ENCODE data around the gene C1QTNF9. TPM values are rescaled to one million over a fixed set of nuclear protein-coding genes. Genes with fewer than 3 reads are reported as not detected.

C1QTNF9 gene
- total and polyA plus RNA-seq, 4 donors = 0.10 to 0.25 (median 0.19) TPM; not detected in 1

DNA sequence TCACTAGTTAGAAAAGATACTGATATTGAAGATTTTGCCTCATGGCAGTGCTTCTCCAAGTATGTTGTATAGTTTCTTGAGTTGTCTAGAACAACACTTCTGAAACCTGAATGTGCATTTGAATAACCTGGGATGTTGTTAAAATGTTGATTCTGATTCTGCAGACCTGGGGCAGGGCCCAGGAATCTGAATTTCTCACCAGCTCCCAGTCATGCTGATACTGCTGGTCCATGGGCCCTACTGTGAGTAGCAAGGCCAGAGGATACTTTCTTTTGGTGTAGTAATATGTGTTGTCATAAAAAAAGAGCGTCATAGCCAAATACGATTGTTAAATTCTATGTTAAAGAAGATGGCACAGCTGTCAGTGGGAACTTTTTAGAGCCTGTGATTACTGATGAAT, 41.6 kb upstream of the C1QTNF9 start:
- Histone ChIP-seq H3K4me1 (ENCODE audit: control insufficient read depth in 4 of 4, insufficient read depth in 4 of 4, low read length in 3 of 4) (peaks cover 13 to 51% (median 36%) of the 10 kb centered on the region in 4 donors), H3K27me3 (ENCODE audit: control insufficient read depth in 4 of 4, insufficient read depth in 4 of 4, low read length in 3 of 4) (no peaks in the 10 kb centered on the region), H3K9ac (ENCODE audit: low read depth in 1 of 2, low read length in 2 of 2) (peak overlapping the region in 1 of 2 donors; percentile 64), H3K27ac (ENCODE audit: low read depth in 1 of 2, low read length in 2 of 2) (peak overlapping the region; percentile 64 to 69), H3K9me3 (ENCODE audit: control insufficient read depth in 4 of 4, low read length in 3 of 4) (no peaks in the 10 kb centered on the region), H3K36me3 (ENCODE audit: control insufficient read depth in 4 of 4, insufficient read depth in 3 of 4, low read depth in 1 of 4, low read length in 3 of 4) (peaks cover 0 to 2% (median under 1%) of the 10 kb centered on the region in 4 donors), H3K4me3 (ENCODE audit: low read depth in 1 of 3, low read length in 3 of 3) (no peak overlapping the region)
- TF ChIP-seq HNF4G (IDR thresholded peaks at IDR 0.05) = no peak
- TF ChIP-seq FOXA2 (IDR thresholded peaks at IDR 0.05) = no peak
- TF ChIP-seq HNF4A (conservative IDR thresholded peaks at IDR 0.05) = no peak
- TF ChIP-seq, protein P1, sequence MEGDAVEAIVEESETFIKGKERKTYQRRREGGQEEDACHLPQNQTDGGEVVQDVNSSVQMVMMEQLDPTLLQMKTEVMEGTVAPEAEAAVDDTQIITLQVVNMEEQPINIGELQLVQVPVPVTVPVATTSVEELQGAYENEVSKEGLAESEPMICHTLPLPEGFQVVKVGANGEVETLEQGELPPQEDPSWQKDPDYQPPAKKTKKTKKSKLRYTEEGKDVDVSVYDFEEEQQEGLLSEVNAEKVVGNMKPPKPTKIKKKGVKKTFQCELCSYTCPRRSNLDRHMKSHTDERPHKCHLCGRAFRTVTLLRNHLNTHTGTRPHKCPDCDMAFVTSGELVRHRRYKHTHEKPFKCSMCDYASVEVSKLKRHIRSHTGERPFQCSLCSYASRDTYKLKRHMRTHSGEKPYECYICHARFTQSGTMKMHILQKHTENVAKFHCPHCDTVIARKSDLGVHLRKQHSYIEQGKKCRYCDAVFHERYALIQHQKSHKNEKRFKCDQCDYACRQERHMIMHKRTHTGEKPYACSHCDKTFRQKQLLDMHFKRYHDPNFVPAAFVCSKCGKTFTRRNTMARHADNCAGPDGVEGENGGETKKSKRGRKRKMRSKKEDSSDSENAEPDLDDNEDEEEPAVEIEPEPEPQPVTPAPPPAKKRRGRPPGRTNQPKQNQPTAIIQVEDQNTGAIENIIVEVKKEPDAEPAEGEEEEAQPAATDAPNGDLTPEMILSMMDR (IDR thresholded peaks at IDR 0.05; ENCODE audit: low read depth, low read length, missing input control) = no peak
- TF ChIP-seq TAF1 (conservative IDR thresholded peaks at IDR 0.05) = no peak
- no peak for TF ChIP-seq JUND (IDR thresholded peaks at IDR 0.05)
- no peak for TF ChIP-seq YY1 (IDR thresholded peaks at IDR 0.05)
- TF ChIP-seq, protein P2, sequence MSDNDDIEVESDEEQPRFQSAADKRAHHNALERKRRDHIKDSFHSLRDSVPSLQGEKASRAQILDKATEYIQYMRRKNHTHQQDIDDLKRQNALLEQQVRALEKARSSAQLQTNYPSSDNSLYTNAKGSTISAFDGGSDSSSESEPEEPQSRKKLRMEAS (IDR thresholded peaks at IDR 0.05) = no peak
- TF ChIP-seq RAD21 (IDR thresholded peaks at IDR 0.05) = no peak
- TF ChIP-seq, protein P3, sequence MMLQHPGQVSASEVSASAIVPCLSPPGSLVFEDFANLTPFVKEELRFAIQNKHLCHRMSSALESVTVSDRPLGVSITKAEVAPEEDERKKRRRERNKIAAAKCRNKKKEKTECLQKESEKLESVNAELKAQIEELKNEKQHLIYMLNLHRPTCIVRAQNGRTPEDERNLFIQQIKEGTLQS (IDR thresholded peaks at IDR 0.05) = no peak
- TF ChIP-seq, protein P4, sequence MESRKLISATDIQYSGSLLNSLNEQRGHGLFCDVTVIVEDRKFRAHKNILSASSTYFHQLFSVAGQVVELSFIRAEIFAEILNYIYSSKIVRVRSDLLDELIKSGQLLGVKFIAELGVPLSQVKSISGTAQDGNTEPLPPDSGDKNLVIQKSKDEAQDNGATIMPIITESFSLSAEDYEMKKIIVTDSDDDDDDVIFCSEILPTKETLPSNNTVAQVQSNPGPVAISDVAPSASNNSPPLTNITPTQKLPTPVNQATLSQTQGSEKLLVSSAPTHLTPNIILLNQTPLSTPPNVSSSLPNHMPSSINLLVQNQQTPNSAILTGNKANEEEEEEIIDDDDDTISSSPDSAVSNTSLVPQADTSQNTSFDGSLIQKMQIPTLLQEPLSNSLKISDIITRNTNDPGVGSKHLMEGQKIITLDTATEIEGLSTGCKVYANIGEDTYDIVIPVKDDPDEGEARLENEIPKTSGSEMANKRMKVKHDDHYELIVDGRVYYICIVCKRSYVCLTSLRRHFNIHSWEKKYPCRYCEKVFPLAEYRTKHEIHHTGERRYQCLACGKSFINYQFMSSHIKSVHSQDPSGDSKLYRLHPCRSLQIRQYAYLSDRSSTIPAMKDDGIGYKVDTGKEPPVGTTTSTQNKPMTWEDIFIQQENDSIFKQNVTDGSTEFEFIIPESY (IDR thresholded peaks at IDR 0.05) = no peak
- TF ChIP-seq, protein P5, sequence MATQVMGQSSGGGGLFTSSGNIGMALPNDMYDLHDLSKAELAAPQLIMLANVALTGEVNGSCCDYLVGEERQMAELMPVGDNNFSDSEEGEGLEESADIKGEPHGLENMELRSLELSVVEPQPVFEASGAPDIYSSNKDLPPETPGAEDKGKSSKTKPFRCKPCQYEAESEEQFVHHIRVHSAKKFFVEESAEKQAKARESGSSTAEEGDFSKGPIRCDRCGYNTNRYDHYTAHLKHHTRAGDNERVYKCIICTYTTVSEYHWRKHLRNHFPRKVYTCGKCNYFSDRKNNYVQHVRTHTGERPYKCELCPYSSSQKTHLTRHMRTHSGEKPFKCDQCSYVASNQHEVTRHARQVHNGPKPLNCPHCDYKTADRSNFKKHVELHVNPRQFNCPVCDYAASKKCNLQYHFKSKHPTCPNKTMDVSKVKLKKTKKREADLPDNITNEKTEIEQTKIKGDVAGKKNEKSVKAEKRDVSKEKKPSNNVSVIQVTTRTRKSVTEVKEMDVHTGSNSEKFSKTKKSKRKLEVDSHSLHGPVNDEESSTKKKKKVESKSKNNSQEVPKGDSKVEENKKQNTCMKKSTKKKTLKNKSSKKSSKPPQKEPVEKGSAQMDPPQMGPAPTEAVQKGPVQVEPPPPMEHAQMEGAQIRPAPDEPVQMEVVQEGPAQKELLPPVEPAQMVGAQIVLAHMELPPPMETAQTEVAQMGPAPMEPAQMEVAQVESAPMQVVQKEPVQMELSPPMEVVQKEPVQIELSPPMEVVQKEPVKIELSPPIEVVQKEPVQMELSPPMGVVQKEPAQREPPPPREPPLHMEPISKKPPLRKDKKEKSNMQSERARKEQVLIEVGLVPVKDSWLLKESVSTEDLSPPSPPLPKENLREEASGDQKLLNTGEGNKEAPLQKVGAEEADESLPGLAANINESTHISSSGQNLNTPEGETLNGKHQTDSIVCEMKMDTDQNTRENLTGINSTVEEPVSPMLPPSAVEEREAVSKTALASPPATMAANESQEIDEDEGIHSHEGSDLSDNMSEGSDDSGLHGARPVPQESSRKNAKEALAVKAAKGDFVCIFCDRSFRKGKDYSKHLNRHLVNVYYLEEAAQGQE (IDR thresholded peaks at IDR 0.05) = no peak
- no peak for TF ChIP-seq EGR1 (IDR thresholded peaks at IDR 0.05; ENCODE audit: low read depth in 2 of 2)
- 91% methylated on average over 2 of the region's 2 CpGs for whole genome bisulfite sequencing
- no peak for DNase-seq (ENCODE audit: low spot score)

DNA sequence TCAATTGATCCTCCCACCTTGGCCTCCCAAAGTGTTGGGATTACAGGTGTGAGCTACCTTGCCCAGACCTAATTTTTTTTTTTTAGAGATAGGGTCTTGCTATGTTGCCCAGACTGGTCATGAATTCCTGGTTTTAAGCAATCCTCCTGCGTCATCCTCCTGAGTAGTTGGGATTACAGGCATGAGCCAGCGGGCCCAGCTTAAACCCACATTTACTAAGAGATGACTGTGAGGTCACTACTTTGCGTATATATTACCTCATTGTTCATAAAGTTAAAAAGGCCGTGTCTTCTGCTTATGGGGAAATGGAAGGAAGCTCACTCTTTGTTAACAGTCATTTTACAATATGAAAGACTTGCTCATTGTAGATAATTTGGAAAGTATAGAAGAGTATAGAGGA, 39.6 kb upstream of the C1QTNF9 start:
- no peak overlapping the region for H3K4me3 ChIP-seq (ENCODE audit: low read depth in 1 of 3, low read length in 3 of 3)
- DNase-seq (ENCODE audit: low spot score) = no peak
- no peak overlapping the region for H3K9ac ChIP-seq (ENCODE audit: low read depth in 1 of 2, low read length in 2 of 2)
- no peaks in the 10 kb centered on the region for H3K27me3 ChIP-seq (ENCODE audit: control insufficient read depth in 4 of 4, insufficient read depth in 4 of 4, low read length in 3 of 4)
- H3K27ac ChIP-seq (ENCODE audit: low read depth in 1 of 2, low read length in 2 of 2) = no peak overlapping the region
- no peaks in the 10 kb centered on the region for H3K9me3 ChIP-seq (ENCODE audit: control insufficient read depth in 4 of 4, low read length in 3 of 4)
- peaks cover 0 to 2% (median under 1%) of the 10 kb centered on the region in 4 donors for H3K36me3 ChIP-seq (ENCODE audit: control insufficient read depth in 4 of 4, insufficient read depth in 3 of 4, low read depth in 1 of 4, low read length in 3 of 4)
- 88% methylated on average over 4 of the region's 4 CpGs for WGBS
- peaks cover 14 to 46% (median 32%) of the 10 kb centered on the region in 4 donors for H3K4me1 ChIP-seq (ENCODE audit: control insufficient read depth in 4 of 4, insufficient read depth in 4 of 4, low read length in 3 of 4)
- TF ChIP-seq, protein P5 (IDR thresholded peaks at IDR 0.05) = no peak
- TF ChIP-seq FOXA1 (IDR thresholded peaks at IDR 0.05) = no peak
- TF ChIP-seq, protein P1 (IDR thresholded peaks at IDR 0.05; ENCODE audit: low read depth, low read length, missing input control) = no peak
- TF ChIP-seq, protein P4 (IDR thresholded peaks at IDR 0.05) = no peak
- TF ChIP-seq HNF4A (conservative IDR thresholded peaks at IDR 0.05) = no peak
- no peak for TF ChIP-seq RXRA (IDR thresholded peaks at IDR 0.05)
- TF ChIP-seq HNF4G (IDR thresholded peaks at IDR 0.05) = no peak
- no peak for TF ChIP-seq EGR1 (IDR thresholded peaks at IDR 0.05; ENCODE audit: low read depth in 2 of 2)

All from liver (tissue), 9 donors.